MG63 (cell line): ENCODE measurements around the gene DSTYK. TPM values are rescaled to one million over a fixed set of nuclear protein-coding genes. Genes with fewer than 3 reads are reported as not detected.
"Not testable (repeated sequence)": the region's sequence is repeated elsewhere in the genome, so short reads cannot be mapped to it uniquely, and the experiment has no call there.

Experiments used
- DNase-seq: peaks from one replicate; pipeline ENCODE4 v3.0.0-alpha.2; 2020
- H3K27me3 ChIP-seq: fragments of 250-450 bp; sonication (Bioruptor Pico); 2 replicates; pipeline ENCODE4 v1.5.1; 2020; ENCODE audit warnings: mild to moderate bottlenecking, moderate library complexity
- H3K36me3 ChIP-seq: fragments of 250-450 bp; sonication (Bioruptor Pico); 2 replicates; pipeline ENCODE4 v1.5.1; 2020; ENCODE audit warnings: mild to moderate bottlenecking, moderate library complexity
- H3K4me3 ChIP-seq: fragments of 250-450 bp; sonication (Bioruptor Pico); 2 replicates; pipeline ENCODE4 v1.5.1; 2020; ENCODE audit warnings: mild to moderate bottlenecking, moderate library complexity
- H3K9me3 ChIP-seq: fragments of 250-450 bp; sonication (Bioruptor Pico); 2 replicates; pipeline ENCODE4 v1.5.1; 2020; ENCODE audit warnings: mild to moderate bottlenecking, moderate library complexity
- total RNA-seq: library from RNA; depleted of rRNA; stranded (reverse); fragments of >200 nt; shearing (Covaris generic); gene quantifications from 2 replicates; pipeline ENCODE4 v1.2.3, GENCODE V29; 2014; ENCODE audit warnings: low replicate concordance

DSTYK gene
- total RNA-seq, 1 experiment from 2014 or later, result 7.7 TPM

GRCh38 chr1:205162301-205162700 is 49.2 kb downstream of the DSTYK start:
- peaks cover 3% of the 10 kb centered on the region for H3K9me3 ChIP-seq
- no peaks in the 10 kb centered on the region for H3K27me3 ChIP-seq
- no peak for DNase-seq
- no peak overlapping the region for H3K4me3 ChIP-seq
- peaks cover 79% of the 10 kb centered on the region for H3K36me3 ChIP-seq

- DNase-seq, result no peak
- Histone ChIP-seq H3K27me3 (no peaks in the 10 kb centered on the region), H3K4me3 (no peak overlapping the region), H3K9me3 (peaks cover 13% of the 10 kb centered on the region), H3K36me3 (peaks cover 86% of the 10 kb centered on the region)
Measured at GRCh38 chr1:205161076-205161475, 50.4 kb downstream of the DSTYK start.

- H3K36me3 ChIP-seq, result peaks cover 96% of the 10 kb centered on the region
- H3K4me3 ChIP-seq, result no peak overlapping the region
- H3K27me3 ChIP-seq, result no peaks in the 10 kb centered on the region
- peaks cover 18% of the 10 kb centered on the region for H3K9me3 ChIP-seq
- no peak for DNase-seq
Measured at GRCh38 chr1:205158048-205158616, 53.4 kb downstream of the DSTYK start.

- not testable (repeated sequence) for H3K4me3 ChIP-seq, H3K27me3 ChIP-seq, DNase-seq
- Histone ChIP-seq H3K9me3 (peaks cover 18% of the 10 kb centered on the region), H3K36me3 (peaks cover 83% of the 10 kb centered on the region)
Measured at GRCh38 chr1:205155665-205156377, 55.7 kb downstream of the DSTYK start.

GRCh38 chr1:205152505-205152904 is 59.0 kb downstream of the DSTYK start:
- no peak for DNase-seq
- Histone ChIP-seq H3K27me3 (no peaks in the 10 kb centered on the region), H3K9me3 (peaks cover 15% of the 10 kb centered on the region), H3K36me3 (peaks cover 61% of the 10 kb centered on the region), H3K4me3 (no peak overlapping the region)

GRCh38 chr1:205150651-205151428 is 60.7 kb downstream of the DSTYK start:
- peaks cover 55% of the 10 kb centered on the region for H3K36me3 ChIP-seq
- no peaks in the 10 kb centered on the region for H3K27me3 ChIP-seq
- H3K4me3 ChIP-seq, result no peak overlapping the region
- DNase-seq, result no peak
- H3K9me3 ChIP-seq, result peaks cover 3% of the 10 kb centered on the region

DNA sequence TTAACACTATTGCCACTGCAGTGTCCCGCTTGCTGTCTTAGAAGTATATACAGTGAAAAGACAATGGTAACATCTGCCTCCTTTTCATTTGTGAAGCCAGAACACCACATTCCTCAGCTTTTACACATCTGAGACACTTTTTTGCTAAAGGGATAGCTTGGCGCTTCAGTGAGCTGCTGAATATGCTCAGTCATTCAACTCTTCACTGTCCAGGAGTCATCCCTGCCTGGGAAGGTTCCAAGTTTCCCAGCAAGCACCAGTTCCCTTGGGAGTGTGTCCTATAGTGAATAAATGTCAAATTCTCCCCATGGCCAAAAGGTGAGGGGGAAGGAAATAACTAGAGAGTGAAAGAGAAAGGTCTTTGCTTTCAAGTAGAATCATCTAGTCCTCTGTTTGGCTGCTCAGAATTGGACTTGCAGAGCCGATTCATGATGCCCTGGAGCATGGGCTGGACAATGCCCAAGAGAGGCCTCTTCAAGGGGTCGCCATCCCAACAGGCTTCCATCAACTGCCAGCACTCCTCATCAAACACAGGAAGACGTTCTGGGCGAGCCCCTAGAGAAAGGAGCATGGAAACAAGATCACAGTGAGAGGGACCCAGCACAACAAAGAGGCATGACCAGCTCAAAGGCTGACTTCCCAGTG is 64.2 kb downstream of the DSTYK start:
- no peak overlapping the region for H3K4me3 ChIP-seq
- no peaks in the 10 kb centered on the region for H3K27me3 ChIP-seq
- H3K36me3 ChIP-seq, result peaks cover 30% of the 10 kb centered on the region
- DNase-seq, result peak; percentile 81
- no peaks in the 10 kb centered on the region for H3K9me3 ChIP-seq

DNA sequence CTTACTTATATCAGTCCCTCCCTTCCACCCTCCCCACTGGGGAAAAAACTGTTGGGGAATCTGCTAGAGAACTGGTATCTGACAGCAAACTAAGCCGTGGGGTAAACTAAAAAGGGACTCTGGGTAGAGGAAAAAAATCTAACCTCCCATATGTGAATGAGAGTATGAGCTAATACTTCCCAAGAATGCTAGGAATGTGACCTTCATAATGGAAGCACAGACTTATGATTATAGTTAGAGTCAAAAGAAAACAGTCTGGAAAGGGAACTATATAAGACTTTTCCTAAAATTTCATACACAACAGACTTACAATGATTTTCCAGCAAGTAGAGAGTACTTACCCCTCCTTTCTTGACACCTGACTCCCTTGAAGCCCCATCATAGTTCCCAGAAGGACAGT is 66.8 kb downstream of the DSTYK start:
- Histone ChIP-seq H3K36me3 (peaks cover 20% of the 10 kb centered on the region), H3K27me3 (no peaks in the 10 kb centered on the region), H3K4me3 (no peak overlapping the region), H3K9me3 (no peaks in the 10 kb centered on the region)
- no peak for DNase-seq

DNA sequence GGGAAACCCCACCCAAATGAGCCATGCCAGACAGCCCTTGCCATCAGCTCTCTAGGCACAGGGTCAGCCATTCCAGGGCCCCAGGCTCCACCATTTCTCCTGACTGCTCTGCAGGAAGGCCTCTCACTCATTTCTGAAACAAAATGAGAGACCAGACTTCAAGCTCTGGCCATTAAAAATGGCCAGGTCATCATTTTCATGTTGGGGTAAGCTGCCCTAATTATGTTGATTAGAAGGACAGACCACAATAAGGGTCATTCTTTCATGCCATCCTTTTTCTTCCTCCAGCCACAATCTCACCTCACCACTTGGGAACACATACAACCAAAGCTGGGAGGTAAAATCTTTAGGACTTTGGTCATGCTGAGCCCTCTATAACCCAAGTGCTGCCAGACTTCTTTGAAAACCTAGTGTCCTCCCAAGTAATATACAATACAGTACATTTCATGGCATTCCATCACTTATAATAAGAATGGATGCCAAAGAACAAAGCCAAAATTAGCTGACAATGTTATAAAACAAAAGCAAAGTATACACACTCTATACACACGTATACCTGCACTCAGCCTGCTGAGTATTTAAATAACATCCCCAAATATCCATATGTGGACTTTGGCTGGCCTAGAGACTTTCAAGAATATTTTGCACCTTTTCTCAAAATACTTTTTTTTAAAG is 67.3 kb downstream of the DSTYK start:
- Histone ChIP-seq H3K36me3 (peaks cover 20% of the 10 kb centered on the region), H3K4me3 (no peak overlapping the region), H3K27me3 (no peaks in the 10 kb centered on the region), H3K9me3 (no peaks in the 10 kb centered on the region)
- no peak for DNase-seq

DNA sequence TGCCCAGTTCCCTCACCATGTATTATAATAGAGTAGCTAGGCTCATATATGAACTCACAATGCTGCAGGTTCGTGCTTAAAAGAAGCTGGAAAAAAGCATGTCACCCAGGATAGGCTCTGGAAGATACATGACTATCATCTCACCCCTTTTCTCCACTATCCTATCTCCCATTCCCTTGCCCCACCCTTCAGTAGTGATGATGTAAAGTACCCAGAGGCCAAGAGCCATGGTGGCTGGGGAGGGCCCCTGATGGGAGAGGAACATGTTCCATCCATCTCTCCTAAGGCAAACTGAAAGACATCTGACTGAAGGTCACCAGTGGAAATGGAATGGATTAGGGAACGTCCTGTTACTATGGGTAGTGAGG is 69.4 kb downstream of the DSTYK start:
- no peak overlapping the region for H3K4me3 ChIP-seq
- peaks cover 13% of the 10 kb centered on the region for H3K36me3 ChIP-seq

DNA sequence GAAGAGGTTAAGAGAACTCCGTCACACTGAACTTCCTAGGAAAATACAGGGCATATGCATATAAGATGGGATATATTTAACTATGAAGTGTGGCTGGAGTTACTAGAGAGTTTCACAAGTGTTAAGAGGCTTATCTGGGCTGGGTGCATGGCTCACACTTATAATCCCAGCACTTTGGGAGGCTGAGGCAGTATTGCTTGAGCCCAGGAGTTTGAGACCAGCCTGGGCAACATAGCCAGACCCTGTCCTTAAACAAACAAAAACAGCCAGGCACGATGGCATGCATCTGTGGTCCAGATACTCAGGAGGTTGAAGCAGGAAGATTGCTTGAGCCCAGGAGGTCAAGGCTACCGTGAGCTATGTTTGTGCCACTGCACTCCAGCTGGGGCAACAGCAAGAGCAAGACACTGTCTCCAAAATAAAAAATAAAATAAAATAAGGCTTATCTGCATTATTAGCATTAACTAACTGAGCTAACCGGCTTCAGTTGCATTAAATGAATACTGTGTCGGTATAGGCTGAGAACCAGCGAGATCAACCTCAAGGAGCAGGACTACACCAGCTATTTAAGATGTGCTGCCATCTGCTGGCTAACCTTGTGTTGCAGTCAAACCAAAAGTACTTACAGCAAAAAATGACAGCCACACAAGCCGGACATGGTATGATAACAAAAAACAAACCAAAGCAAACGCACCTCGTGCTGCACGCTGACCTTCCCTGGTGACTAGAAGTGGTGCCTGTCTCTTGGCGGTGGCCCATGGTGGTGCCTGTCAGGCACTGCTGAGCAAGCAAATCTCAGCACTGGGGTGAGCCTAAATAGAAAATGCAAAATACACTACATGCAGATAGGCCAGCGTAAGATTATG is 70.0 kb downstream of the DSTYK start:
- no peaks in the 10 kb centered on the region for H3K27me3 ChIP-seq
- peak; percentile 62 for DNase-seq
- peaks cover 9% of the 10 kb centered on the region for H3K36me3 ChIP-seq
- no peaks in the 10 kb centered on the region for H3K9me3 ChIP-seq
- H3K4me3 ChIP-seq, result no peak overlapping the region

More for the DNA sequence above, 69.4 kb downstream of the DSTYK start:
- no peak for DNase-seq
- no peaks in the 10 kb centered on the region for H3K9me3 ChIP-seq
- H3K27me3 ChIP-seq, result no peaks in the 10 kb centered on the region

DNA sequence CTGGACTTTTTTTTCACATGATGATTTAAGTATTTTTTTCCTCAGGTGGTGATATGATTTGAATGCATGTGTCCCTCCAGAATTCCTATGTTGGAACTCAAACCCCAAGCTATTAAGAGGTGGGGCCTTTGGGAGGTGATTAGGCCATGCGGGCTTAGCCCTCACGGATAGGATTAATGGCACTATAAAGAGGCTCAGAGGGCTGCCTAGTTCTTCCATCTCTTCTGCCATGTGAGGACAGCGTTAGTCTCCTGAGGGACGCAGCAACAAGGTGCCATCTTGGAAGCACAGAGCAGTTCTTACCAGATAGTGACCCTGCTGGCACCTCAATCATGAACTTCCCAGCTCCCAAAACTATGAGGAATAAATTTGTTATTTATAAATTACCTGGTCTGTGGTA is 71.4 kb downstream of the DSTYK start:
- no peaks in the 10 kb centered on the region for H3K9me3 ChIP-seq
- H3K4me3 ChIP-seq, result no peak overlapping the region
- no peaks in the 10 kb centered on the region for H3K27me3 ChIP-seq
- H3K36me3 ChIP-seq, result no peaks in the 10 kb centered on the region
- no peak for DNase-seq

DNA sequence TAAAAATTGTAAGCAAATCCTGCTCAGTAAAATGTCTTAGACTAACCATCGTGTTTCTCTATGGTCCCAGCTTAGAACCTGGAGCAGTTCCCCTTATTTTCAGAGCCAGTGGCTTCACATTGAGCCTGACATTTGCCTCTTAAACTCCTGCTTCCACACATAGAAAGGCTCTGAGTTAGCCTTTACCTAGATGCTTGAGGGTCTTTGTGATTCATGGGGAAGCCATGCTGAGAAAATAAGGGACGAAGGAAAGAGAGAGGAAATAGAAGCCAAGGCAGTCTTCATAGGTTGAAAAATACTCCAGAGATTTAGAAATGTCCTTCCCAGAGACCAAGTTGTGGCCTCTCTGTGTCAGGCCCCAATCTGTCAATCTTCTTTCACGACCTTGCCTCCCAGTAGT is 73.6 kb downstream of the DSTYK start:
- Histone ChIP-seq H3K4me3 (no peak overlapping the region), H3K36me3 (no peaks in the 10 kb centered on the region), H3K9me3 (no peaks in the 10 kb centered on the region), H3K27me3 (no peaks in the 10 kb centered on the region)
- DNase-seq, result no peak

DNA sequence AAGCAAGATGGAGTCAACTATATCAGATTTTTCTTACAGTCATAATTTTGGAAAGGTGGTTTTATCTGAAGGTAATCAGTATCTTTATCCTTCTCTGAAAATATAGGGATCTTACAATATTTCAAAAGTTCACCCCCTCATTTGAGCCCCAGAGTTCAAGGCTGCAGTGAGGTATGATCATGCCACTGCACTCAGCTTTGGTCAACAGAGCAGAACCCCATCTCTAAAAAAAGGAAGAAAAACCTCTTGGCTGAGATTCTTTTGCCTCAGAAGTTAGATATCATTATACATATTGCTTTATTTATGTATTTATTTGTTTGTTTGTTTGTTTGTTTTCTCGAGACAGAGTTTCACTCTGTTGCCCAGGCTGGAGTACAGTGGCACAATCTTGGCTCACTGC is 78.2 kb downstream of the DSTYK start:
- Histone ChIP-seq H3K27me3 (no peaks in the 10 kb centered on the region), H3K4me3 (no peak overlapping the region), H3K9me3 (no peaks in the 10 kb centered on the region), H3K36me3 (no peaks in the 10 kb centered on the region)
- DNase-seq, result no peak

DNA sequence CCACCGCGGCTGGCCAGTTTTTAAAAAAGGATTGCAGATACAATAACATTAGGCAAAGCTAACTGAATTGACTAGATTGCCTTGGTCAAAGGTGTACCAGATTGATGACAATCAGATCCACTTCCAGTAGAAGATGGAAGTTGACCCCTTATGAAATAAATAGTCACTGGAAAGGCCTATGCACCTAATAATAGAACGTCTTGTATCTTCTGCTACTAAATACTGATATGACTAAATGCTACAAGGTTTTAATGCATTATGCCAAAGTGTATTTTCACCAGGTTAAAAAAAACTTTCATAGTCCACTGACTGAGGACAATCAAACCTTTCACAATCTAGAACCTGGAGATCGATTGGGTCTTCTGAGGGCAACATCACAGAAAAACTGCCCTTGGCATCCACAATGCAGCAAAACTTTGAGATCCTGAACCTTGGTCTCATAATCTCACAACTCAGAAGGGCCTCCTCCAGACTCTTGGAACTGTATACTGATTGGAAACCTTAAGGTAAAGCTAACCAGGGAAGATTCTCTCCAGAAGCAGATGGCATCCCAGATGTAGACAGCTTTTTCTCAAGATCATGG is 82.0 kb downstream of the DSTYK start:
- Histone ChIP-seq H3K36me3 (no peaks in the 10 kb centered on the region), H3K9me3 (no peaks in the 10 kb centered on the region), H3K27me3 (no peaks in the 10 kb centered on the region), H3K4me3 (no peak overlapping the region)
- DNase-seq, result no peak

DNA sequence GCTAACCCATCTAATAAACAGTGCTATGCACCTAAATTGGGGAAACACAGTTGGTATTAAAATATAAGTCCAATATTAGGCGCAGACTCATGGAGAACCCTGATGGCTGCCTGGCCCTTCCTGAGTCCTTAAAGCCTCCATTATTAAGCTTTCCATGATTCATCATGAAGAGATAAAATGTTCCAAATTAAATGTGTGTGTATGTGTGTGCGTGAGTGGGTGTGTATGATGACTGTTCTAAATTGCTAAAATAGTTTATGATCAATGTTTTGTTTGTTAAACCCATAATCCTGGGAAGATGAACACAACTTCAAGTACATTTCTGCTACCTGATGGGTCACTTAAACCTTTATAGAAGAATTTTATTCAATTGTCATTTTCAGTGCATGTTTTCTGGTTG is 83.5 kb downstream of the DSTYK start:
- no peak for DNase-seq
- Histone ChIP-seq H3K9me3 (no peaks in the 10 kb centered on the region), H3K36me3 (no peaks in the 10 kb centered on the region), H3K4me3 (no peak overlapping the region), H3K27me3 (no peaks in the 10 kb centered on the region)
